Heart right ventricle (tissue), 16 donors: ENCODE measurements around the gene USP27X. TPM values are rescaled to one million over a fixed set of nuclear protein-coding genes. Genes with fewer than 3 reads are reported as not detected.

ENCODE experiments used
- ATAC-seq, 8 donors: fragments of 200-7000 bp; cut with Tn5 transposase; one replicate each; pipeline ENCODE4 v1.9.1; 2020; ENCODE audit warnings: mild to moderate bottlenecking in 8 of 8, moderate library complexity in 8 of 8, moderate number of reproducible peaks in 1 of 8
- DNase-seq, 2 donors: peaks; one replicate each; pipeline ENCODE4 v3.0.0-alpha.2; 2020
- H3K27ac ChIP-seq, 10 donors: fragments of 200-600 bp; sonication (generic) in 2 of 10; one replicate each; pipeline versions ENCODE4 v1.5.0 to v1.8.0; 2020 to 2022; ENCODE audit warnings: mild to moderate bottlenecking in 3 of 10
- H3K27me3 ChIP-seq, 7 donors: fragments of 200-600 bp; one replicate each; pipeline ENCODE4 v1.8.0; 2021 to 2022; ENCODE audit warnings: mild to moderate bottlenecking in 2 of 7
- H3K36me3 ChIP-seq, 9 donors: fragments of 200-600 bp; sonication (generic) in 1 of 9; one replicate each; pipeline versions ENCODE4 v1.5.0 to v1.8.0; 2020 to 2022; ENCODE audit warnings: mild to moderate bottlenecking in 2 of 9
- H3K4me1 ChIP-seq, 9 donors: fragments of 200-600 bp; sonication (generic) in 1 of 9; one replicate each; pipeline versions ENCODE4 v1.5.0 to v1.8.0; 2020 to 2022; ENCODE audit warnings: mild to moderate bottlenecking in 4 of 9
- H3K4me3 ChIP-seq, 10 donors: fragments of 200-600 bp; sonication (generic) in 2 of 10; one replicate each; pipeline versions ENCODE4 v1.5.0 to v1.8.0; 2020 to 2022; ENCODE audit warnings: mild to moderate bottlenecking in 7 of 10, moderate library complexity in 2 of 10
- H3K9me3 ChIP-seq, 11 donors: fragments of 200-600 bp in 10 of 11; sonication (generic) in 2 of 11; one replicate each; pipeline versions ENCODE4 v1.5.0 to v1.8.0; 2013 to 2022; ENCODE audit warnings: mild to moderate bottlenecking in 2 of 11, control low read depth in 1 of 11, moderate library complexity in 1 of 11
- WGBS, 2 donors: extraction: QIAGEN DNeasy Blood & Tissue Kit; methylation state at CpG; one replicate each; pipeline ENCODE4 v1.1.7; 2013; ENCODE audit warnings: inconsistent platforms in 1 of 2; 5-methylcytosine and 5-hydroxymethylcytosine counted together
- intact Hi-C, 10 donors: fragments of 100-400 bp; cut with DNase I; formaldehyde crosslinking; loops; one replicate each; pipeline versions ENCODE4 v1.11.1 to v1.14.2; 2022
- long read RNA-seq, 3 donors: library from polyadenylated mRNA; unstranded; transcript quantifications; one replicate each; pipeline ENCODE4 v2.0.0, GENCODE V29; 2020 to 2021
- polyA plus RNA-seq, 2 donors: library from polyadenylated mRNA; stranded (reverse); fragments of 200-250 nt; gene quantifications; one replicate each; pipeline ENCODE4 v1.2.3, GENCODE V29; 2013
- total RNA-seq, 10 donors: library from RNA; stranded (reverse); fragmentation: NEBNext Ultra II Directional in 3 of 10; extraction: Animal tissue kit (Norgen Biotek cat#: 25700) in 3 of 10; gene quantifications; one replicate each; pipeline versions ENCODE4 v1.2.1 to v1.2.4, GENCODE V29; 2021 to 2023
- TF ChIP-seq, protein P1 (sequence below), 9 donors: fragments of 200-600 bp; sonication (generic) in 2 of 9; IDR thresholded peaks; one replicate each; pipeline versions ENCODE4 v1.5.0 to v1.8.0; 2021 to 2022; ENCODE audit warnings: antibody characterized with exemption in 9 of 9, mild to moderate bottlenecking in 5 of 9, moderate library complexity in 1 of 9
- donor health status: Arrhythmogenic right ventricular cardiomyopathy.
- donor health status: ischemic (EF 13 %, LVEDD 7.1; RV severe dilation, severe dysfunction).
- donor health status: healthy with polysubstance abuse.
- donor health status: DM: no; HTN: yes; CAD: no.
- donor health status: DM: no; HTN: no; CAD: no.
- donor health status: ischemic (EF 25% LVEDD 6.9; RV normal size, moderate dysfunction).
- donor health status: ischemic (EF 25% LVEDD 5.7; RV mildly dilated, moderate dysfunction).
- donor health status: healthy.
- donor health status: DM: yes; HTN: yes; CAD: no.
- donor health status: Ischemic cardiomyopathy.
- donor health status: ischemic (EF 35%, LVEDD 5.7; RV mildly dilated, moderate dysfunction).
- donor health status: nonischemic (EF 11% LVEDD 7.7; RV severe dilation, severe dysfunction).
- donor health status: DM: yes; HTN: yes; CAD: no.
- donor health status: PGD.
- donor health status: ischemic (EF 29% LVEDD 5.4; RV normal size, mild dysfunction).
- donor health status: nonischemic (EF 23%, LVEDD 6.1; RV moderate dilation, normal function).

USP27X gene
- total RNA-seq (1 to 10 TPM; 1.8 to 2.9 (median 2.0) TPM), polyA plus RNA-seq (1 to 10 TPM in 1 of 2 donors, under 1 TPM in 1; 0.95 to 1.7 TPM)
- long read RNA-seq, donor 1, partial matches to known transcripts: 0 of 2 reads
- long read RNA-seq, donor 1, other reads (novel, unspliced or antisense): 0 of 2 reads
- long read RNA-seq, donor 2, partial matches to known transcripts: 0 of 3 reads
- long read RNA-seq, donor 2, other reads (novel, unspliced or antisense): 0 of 3 reads
- long read RNA-seq, donor 3: 0 reads

DNA sequence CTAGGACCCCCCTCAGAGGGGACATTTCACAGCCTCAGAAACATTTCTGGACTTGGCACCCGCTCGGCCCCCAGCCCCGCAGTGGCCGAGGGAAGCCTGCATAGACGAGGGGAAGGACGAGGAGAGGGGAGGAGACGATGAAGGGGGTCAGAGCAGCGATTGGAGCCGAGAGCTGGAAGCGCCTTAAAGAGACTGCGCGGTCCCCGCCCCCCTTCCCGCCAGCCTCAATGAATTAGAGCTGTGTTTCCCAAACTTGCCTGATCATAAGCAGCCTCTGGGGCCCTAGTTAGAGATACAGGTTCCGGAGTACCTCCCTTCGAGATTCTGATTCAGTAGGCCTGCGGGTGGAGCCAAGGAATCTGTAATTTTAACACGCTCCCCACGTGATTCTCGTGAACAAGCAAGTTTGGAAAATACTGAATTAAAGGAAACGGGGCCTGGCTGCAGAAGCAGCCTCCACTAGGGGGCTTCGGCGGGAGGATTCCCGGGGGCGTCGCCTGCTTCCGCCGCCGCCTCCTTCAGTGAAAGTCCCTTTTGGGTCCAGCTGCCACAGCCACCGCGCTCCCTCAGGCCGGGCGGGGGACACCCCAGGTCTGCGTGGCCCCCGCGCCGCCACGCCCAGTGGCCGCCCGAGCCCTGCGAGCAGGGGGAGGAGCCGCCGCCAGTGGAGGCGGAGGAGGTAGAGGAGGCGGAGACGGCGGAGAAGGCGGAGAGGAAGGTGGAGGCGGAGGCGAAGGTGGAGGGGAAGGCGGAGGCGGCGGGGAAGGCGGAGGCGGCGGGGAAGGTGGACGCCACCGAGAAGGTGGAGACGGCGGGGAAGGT lies at the start of gene USP27X:
TSS of gene USP27X (plus strand) at position 651 of the 822 bp plus-strand sequence. CDS start 824 bp downstream, outside the sequence.
- Histone ChIP-seq H3K27me3 (peaks cover 0 to 6% (median 0%) of the 10 kb centered on the region in 7 donors), H3K36me3 (no peaks in the 10 kb centered on the region), H3K4me3 (peak within 1 kb of the TSS; percentile 41 to 75 (median 64)), H3K4me1 (peaks cover 0 to 36% (median 5%) of the 10 kb centered on the region in 9 donors), H3K9me3 (no peaks in the 10 kb centered on the region), H3K27ac (peak within 1 kb of the TSS; percentile 43 to 90 (median 82))
- intact Hi-C loops: loop anchor here in 1 of 10 donors (5.0 kb wide), 1 partner anchor 38 kb away; no protein-coding TSS in a partner anchor
- DNase-seq (peak; percentile 71 to 78), ATAC-seq (peak; percentile 91 to 96 (median 94))
- TF ChIP-seq, protein P1, sequence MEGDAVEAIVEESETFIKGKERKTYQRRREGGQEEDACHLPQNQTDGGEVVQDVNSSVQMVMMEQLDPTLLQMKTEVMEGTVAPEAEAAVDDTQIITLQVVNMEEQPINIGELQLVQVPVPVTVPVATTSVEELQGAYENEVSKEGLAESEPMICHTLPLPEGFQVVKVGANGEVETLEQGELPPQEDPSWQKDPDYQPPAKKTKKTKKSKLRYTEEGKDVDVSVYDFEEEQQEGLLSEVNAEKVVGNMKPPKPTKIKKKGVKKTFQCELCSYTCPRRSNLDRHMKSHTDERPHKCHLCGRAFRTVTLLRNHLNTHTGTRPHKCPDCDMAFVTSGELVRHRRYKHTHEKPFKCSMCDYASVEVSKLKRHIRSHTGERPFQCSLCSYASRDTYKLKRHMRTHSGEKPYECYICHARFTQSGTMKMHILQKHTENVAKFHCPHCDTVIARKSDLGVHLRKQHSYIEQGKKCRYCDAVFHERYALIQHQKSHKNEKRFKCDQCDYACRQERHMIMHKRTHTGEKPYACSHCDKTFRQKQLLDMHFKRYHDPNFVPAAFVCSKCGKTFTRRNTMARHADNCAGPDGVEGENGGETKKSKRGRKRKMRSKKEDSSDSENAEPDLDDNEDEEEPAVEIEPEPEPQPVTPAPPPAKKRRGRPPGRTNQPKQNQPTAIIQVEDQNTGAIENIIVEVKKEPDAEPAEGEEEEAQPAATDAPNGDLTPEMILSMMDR (IDR thresholded peaks at IDR 0.05): peak; percentile 13 to 70 (median 48)
- WGBS, 2 donors: 0 to 1% methylated on average over 23 to 57 of the region's 60 CpGs

DNA sequence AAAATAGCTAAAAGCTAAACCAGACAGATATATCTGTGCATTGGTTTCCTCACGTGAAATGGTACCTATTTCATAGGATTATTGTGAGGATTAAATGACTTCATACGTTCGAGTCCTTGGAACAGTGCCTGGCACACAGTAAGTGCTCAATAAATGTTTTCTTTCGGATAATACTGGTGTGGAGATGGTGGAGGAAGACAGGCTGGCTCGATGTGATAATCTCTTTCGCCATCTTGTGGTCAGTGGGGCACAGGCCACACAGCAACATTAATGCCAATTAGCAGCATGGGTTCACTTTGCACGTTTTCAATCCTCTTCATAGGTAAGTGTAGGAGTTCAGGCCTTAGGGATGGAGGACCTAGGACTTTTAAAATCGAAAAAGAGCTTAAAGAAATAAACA lies 40.9 kb upstream of the USP27X start:
- Histone ChIP-seq H3K4me1 (no peaks in the 10 kb centered on the region), H3K9me3 (no peaks in the 10 kb centered on the region), H3K4me3 (no peak overlapping the region), H3K27me3 (peaks cover 0 to 47% (median 0%) of the 10 kb centered on the region in 7 donors), H3K27ac (no peak overlapping the region), H3K36me3 (no peaks in the 10 kb centered on the region)
- intact Hi-C loops: no loop called here
- 19 to 20% methylated on average over 8 of the region's 8 CpGs for WGBS, 2 donors
- DNase-seq (no peak), ATAC-seq (no peak)
- TF ChIP-seq, protein P1 (IDR thresholded peaks at IDR 0.05): peak; percentile 16 to 62 (median 47)

GRCh38 chrX:49840679-49841078 lies 38.6 kb upstream of the USP27X start:
- Histone ChIP-seq H3K27ac (no peak overlapping the region), H3K9me3 (no peaks in the 10 kb centered on the region), H3K4me1 (no peaks in the 10 kb centered on the region), H3K36me3 (no peaks in the 10 kb centered on the region), H3K27me3 (peaks cover 0 to 31% (median 0%) of the 10 kb centered on the region in 7 donors), H3K4me3 (no peak overlapping the region)
- intact Hi-C loops: loop anchor here in 1 of 10 donors (2.0 kb wide), 1 partner anchor 36 kb away; no protein-coding TSS in a partner anchor
- WGBS, 2 donors: 48 to 51% methylated on average over 3 of the region's 3 CpGs
- ATAC-seq (peak; percentile 55 to 90 (median 80)), DNase-seq (peak; percentile 38 to 41)
- TF ChIP-seq, protein P1 (IDR thresholded peaks at IDR 0.05): peak in 7 of 9 donors; percentile 21 to 43 (median 34)

DNA sequence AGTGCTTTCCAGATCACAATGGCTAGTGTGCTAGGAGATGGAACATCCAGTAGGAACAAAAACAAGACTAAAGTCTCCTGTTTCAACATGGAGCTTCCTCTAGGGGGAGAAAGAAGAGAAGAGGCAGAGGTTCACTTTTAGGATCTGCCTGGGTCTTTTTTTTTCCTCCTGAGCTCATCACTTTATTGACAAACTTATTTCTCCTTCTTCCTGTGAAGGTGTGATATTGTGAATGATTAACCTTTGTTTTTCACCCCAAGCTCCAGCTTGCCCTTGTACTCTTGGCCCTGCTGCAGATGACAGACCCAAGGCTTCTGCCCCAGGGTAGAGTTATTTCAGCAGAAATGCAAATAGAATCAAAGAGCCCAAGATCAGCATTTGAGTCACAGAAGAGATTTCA lies 36.7 kb upstream of the USP27X start:
- Histone ChIP-seq H3K36me3 (no peaks in the 10 kb centered on the region), H3K27ac (no peak overlapping the region), H3K4me3 (no peak overlapping the region), H3K27me3 (peaks cover 0 to 25% (median 0%) of the 10 kb centered on the region in 7 donors), H3K4me1 (no peaks in the 10 kb centered on the region), H3K9me3 (no peaks in the 10 kb centered on the region)
- DNase-seq (no peak), ATAC-seq (no peak)
- intact Hi-C loops: no loop called here
- TF ChIP-seq, protein P1 (IDR thresholded peaks at IDR 0.05): no peak
